Activated gamma-delta T cell treated with anti-CD3 and anti-CD28 coated beads, Interleukin-2, amount 50 U/mL, for 16 hours (primary cell): ENCODE measurements around the gene ARHGEF4.

Source experiments
- DNase-seq: peaks from one replicate; pipeline ENCODE4 v3.0.0-alpha.2; 2020; ENCODE audit warnings: low read depth

Gene ARHGEF4

GRCh38 chr2:130834931-130835765 is 1.6 kb upstream of the ARHGEF4 start:
- DNase-seq: no peak

GRCh38 chr2:130835766-130836015 is 1.0 kb upstream of the ARHGEF4 start:
- no peak for DNase-seq

- no peak for DNase-seq
Measured at GRCh38 chr2:130837175-130837810, 579 bp downstream of the ARHGEF4 start.

- no peak for DNase-seq
Measured at GRCh38 chr2:130837811-130838565, 1.3 kb downstream of the ARHGEF4 start.

- DNase-seq: no peak
Measured at GRCh38 chr2:130839011-130839780, 2.5 kb downstream of the ARHGEF4 start.

GRCh38 chr2:130840506-130840905 is 3.8 kb downstream of the ARHGEF4 start:
- DNase-seq: no peak

- no peak for DNase-seq
Measured at GRCh38 chr2:130841741-130842365, 5.1 kb downstream of the ARHGEF4 start.

- DNase-seq: no peak
Measured at GRCh38 chr2:130842770-130843169, 6.1 kb downstream of the ARHGEF4 start.

GRCh38 chr2:130843321-130843985 is 6.7 kb downstream of the ARHGEF4 start:
- DNase-seq: no peak

GRCh38 chr2:130844161-130844560 is 7.4 kb downstream of the ARHGEF4 start:
- no peak for DNase-seq

- no peak for DNase-seq
Measured at GRCh38 chr2:130845505-130846085, 8.9 kb downstream of the ARHGEF4 start.

GRCh38 chr2:130846233-130846632 is 9.5 kb downstream of the ARHGEF4 start:
- no peak for DNase-seq

- DNase-seq: no peak
Measured at GRCh38 chr2:130846686-130847375, 10.1 kb downstream of the ARHGEF4 start.

- DNase-seq: no peak
Measured at GRCh38 chr2:130847776-130848525, 11.2 kb downstream of the ARHGEF4 start.

GRCh38 chr2:130848526-130849210 is 12.0 kb downstream of the ARHGEF4 start:
- no peak for DNase-seq

- DNase-seq: no peak
Measured at GRCh38 chr2:130849896-130850787, 13.4 kb downstream of the ARHGEF4 start.

- no peak for DNase-seq
Measured at GRCh38 chr2:130850788-130851623, 14.3 kb downstream of the ARHGEF4 start.
